GM12878 (cell line): ENCODE results near the gene CREG1.

Source experiments
- EP300 ChIP-seq, 2 experiments: fragments of 150-350 bp in 1 of 2; IDR thresholded peaks; 2 replicates each; pipeline ENCODE4 v1.6.1; 2011 to 2012; ENCODE audit warnings: low read depth in 2 of 2, low read length in 2 of 2, borderline replicate concordance in 1 of 2, improper control_type of control experiment in 1 of 2, inconsistent platforms in 1 of 2; ENCODE audit not compliant: control insufficient read depth in 1 of 2
- EZH2 ChIP-seq: IDR thresholded peaks from 2 replicates; pipeline ENCODE4 v1.6.1; 2012; ENCODE audit warnings: low read depth, mild to moderate bottlenecking, control low read depth, inconsistent platforms, low read length, borderline replicate concordance; ENCODE audit not compliant: control insufficient read depth
- JUND ChIP-seq: IDR thresholded peaks from 2 replicates; pipeline ENCODE4 v1.6.1; 2012; ENCODE audit warnings: low read depth, mild to moderate bottlenecking, low read length, improper control_type of control experiment, moderate library complexity
- TAF1 ChIP-seq: IDR thresholded peaks from 2 replicates; pipeline ENCODE4 v1.6.1; 2011; ENCODE audit warnings: mild to moderate bottlenecking, low read depth, low read length, borderline replicate concordance

DNA sequence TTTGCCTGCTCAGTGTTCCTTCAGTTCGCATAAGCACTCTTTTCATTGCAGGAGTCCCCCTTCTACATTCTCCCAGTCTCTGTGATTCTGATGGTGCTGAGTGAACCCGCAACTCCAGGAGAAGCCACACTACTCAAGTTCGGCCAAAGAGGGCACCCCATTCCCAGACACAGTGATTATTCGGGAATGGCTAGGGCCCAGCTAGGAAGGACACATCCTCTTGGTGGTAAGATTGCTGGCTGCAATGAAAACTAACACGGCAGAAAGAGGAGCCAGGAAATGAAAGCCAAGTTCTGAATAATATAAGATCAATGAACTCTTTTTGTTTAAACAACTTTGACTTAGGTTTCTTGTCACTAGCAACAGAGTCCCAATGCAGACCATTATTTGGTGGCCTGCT, 14.9 kb downstream of the CREG1 start:
- TF ChIP-seq EZH2 = no peak
- no peak for TF ChIP-seq JUND
- no peak for TF ChIP-seq TAF1
- TF ChIP-seq EP300 (IDR thresholded peaks at IDR 0.05; ENCODE audit: borderline replicate concordance in 1 of 2, control insufficient read depth in 1 of 2, low read depth in 2 of 2, low read length in 2 of 2) = no peak
